ENCODE measurements around the gene ENDOG. TPM values are rescaled to one million over a fixed set of nuclear protein-coding genes. Genes with fewer than 3 reads are reported as not detected.

Gene ENDOG
- total RNA-seq, 3 donors from 2014 or later, result 25.6 to 39.7 (median 25.8) TPM

DNA sequence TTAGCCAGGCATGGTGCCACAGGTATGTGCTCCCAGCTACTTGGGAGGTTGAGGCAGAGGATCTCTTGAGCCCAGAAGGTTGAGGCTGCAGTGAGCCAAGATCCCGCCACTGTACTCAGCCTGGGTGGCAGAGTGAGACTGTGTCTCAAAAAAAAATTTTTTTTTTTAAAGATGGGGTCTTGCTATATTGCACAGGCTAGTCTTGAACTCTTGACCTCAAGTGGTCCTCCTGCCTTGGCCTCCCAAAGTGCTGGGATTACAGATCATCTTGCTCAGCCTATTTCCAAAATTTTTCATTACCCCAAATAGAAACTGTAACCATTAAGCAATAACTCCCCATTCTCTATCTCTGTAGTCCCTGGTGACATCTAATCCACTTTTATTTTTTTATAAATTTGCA, 35.6 kb upstream of the ENDOG start:
- Histone ChIP-seq H3K36me3 (no peaks in the 10 kb centered on the region), H3K4me3 (no peak overlapping the region), H3K9me3 (no peaks in the 10 kb centered on the region), H3K27me3 (no peaks in the 10 kb centered on the region), H3K27ac (no peak overlapping the region), H3K4me1 (no peaks in the 10 kb centered on the region)
- no peak for DNase-seq (ENCODE audit: low spot score in 2 of 2)
- intact Hi-C loops (cut with DNase I; ENCODE audit: low total_unique reads), result no loop called here
- TF ChIP-seq POLR2A (IDR thresholded peaks at IDR 0.05) (no peak), POLR2AphosphoS5 (IDR thresholded peaks at IDR 0.05) (no peak)
- TF ChIP-seq, protein P1, sequence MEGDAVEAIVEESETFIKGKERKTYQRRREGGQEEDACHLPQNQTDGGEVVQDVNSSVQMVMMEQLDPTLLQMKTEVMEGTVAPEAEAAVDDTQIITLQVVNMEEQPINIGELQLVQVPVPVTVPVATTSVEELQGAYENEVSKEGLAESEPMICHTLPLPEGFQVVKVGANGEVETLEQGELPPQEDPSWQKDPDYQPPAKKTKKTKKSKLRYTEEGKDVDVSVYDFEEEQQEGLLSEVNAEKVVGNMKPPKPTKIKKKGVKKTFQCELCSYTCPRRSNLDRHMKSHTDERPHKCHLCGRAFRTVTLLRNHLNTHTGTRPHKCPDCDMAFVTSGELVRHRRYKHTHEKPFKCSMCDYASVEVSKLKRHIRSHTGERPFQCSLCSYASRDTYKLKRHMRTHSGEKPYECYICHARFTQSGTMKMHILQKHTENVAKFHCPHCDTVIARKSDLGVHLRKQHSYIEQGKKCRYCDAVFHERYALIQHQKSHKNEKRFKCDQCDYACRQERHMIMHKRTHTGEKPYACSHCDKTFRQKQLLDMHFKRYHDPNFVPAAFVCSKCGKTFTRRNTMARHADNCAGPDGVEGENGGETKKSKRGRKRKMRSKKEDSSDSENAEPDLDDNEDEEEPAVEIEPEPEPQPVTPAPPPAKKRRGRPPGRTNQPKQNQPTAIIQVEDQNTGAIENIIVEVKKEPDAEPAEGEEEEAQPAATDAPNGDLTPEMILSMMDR (IDR thresholded peaks at IDR 0.05), result no peak

DNA sequence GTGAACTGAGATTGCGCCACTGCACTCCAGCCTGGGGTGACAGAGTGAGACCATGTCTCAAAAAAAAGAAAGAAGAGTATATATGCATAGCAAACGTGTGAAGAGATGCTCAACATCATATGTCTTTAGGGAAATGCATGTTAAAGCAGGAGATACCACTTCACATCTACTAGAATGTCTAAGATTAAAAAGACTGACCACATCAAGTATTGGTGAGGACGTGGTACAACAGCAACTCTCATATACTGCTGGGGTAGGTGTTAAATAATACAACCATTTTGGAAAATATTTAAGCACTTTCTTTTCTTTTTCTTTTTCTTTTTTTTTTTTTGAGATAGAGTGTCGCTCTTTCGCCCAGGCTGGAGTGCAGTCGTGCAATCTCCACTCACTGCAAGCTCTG, 32.9 kb upstream of the ENDOG start:
- no peaks in the 10 kb centered on the region for H3K36me3 ChIP-seq
- peaks cover 0 to 5% of the 10 kb centered on the region in 2 donors for H3K4me1 ChIP-seq
- H3K27me3 ChIP-seq, result no peaks in the 10 kb centered on the region
- TF ChIP-seq, protein P1 (IDR thresholded peaks at IDR 0.05), result no peak
- intact Hi-C loops (cut with DNase I; ENCODE audit: low total_unique reads), result no loop called here
- no peak overlapping the region for H3K27ac ChIP-seq
- no peak overlapping the region for H3K4me3 ChIP-seq
- H3K9me3 ChIP-seq, result no peaks in the 10 kb centered on the region
- no peak for DNase-seq (ENCODE audit: low spot score in 2 of 2)

DNA sequence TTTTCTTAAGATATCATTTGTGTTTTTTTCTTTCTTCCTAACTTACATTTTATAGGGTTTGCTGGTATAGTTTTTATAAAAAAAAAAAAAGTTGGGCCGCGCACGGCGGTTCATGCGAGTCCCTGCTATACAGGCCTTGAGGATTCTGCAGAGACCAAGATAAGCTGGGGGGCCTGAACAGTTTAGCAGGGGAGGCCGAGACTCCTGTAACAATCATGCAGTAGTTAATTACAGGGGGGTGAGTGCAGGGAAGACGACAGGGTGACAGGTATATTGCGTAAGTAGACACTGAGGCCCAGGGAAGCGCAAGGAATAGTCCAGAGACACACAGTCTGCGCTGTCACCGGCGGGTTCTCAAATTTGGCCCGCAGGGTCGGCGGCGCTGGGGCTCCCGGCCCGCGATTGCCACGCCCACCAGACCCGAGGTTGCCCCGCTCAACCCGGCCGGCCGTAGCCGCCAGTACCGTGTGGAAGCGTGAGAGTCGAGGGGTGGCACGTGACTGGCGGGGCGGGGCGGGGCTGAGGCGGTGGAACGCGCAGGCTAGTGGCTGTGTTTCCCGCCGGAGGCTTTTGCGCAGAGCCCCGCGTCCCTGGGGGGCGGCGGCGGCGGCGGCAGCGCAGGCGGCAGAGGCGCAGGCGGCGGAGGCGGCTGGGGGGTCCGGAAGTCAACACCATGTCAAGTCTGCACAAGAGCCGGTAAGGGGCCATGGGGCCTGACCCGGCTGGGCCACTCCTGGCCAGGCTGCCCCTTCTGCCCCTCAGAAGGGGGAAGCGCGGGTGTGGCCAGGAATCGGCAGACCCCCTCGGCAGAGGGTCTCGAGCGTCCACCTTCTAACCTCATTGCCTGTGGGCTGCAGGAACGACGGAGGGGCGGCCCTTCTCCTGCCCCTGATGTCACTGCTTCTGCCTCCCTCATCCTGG, 31.4 kb upstream of the ENDOG start, which contains the start of gene TBC1D13:
TSS of gene TBC1D13 (plus strand) at position 573 of the 921 bp plus-strand sequence. CDS start at position 674, 101 bp downstream.
- H3K27ac ChIP-seq, result peak within 1 kb of the TSS; percentile 88 to 90
- peak within 1 kb of the TSS; percentile 78 to 99 (median 98) for H3K4me3 ChIP-seq
- no peaks in the 10 kb centered on the region for H3K9me3 ChIP-seq
- H3K4me1 ChIP-seq, result peaks cover 0 to 5% of the 10 kb centered on the region in 2 donors
- DNase-seq (ENCODE audit: low spot score in 2 of 2), result peak; percentile 81 to 90
- H3K27me3 ChIP-seq, result no peaks in the 10 kb centered on the region
- intact Hi-C loops (cut with DNase I; ENCODE audit: low total_unique reads), result no loop called here
- peak; percentile 71 to 86 (median 77) for TF ChIP-seq POLR2AphosphoS5 (IDR thresholded peaks at IDR 0.05)
- TF ChIP-seq, protein P1 (IDR thresholded peaks at IDR 0.05), result no peak
- TF ChIP-seq POLR2A (IDR thresholded peaks at IDR 0.05), result peak; percentile 35
- no peaks in the 10 kb centered on the region for H3K36me3 ChIP-seq

DNA sequence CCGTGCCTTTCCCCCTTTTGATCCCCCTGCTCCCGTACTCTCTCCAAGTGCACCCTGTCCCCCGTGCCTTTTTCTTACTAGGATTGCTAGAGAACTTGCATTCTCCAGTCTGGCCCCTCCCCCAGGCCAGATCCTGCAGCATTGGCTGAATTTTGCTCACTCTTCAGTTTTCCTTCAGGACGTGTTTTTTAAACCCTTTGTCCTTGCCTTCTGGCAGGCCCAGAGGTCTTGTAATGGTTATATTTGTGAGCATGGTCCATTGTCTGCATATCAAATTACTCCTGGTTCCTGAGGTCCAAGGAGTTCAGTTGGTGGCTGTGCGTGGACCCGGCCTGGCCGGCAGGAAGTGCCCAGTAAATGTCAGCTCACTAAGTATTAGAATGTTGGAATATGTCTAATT, 30.6 kb upstream of the ENDOG start:
- no peaks in the 10 kb centered on the region for H3K36me3 ChIP-seq
- no peak for DNase-seq (ENCODE audit: low spot score in 2 of 2)
- peak overlapping the region; percentile 88 to 90 for H3K27ac ChIP-seq
- intact Hi-C loops (cut with DNase I; ENCODE audit: low total_unique reads), result no loop called here
- no peaks in the 10 kb centered on the region for H3K9me3 ChIP-seq
- TF ChIP-seq, protein P1 (IDR thresholded peaks at IDR 0.05), result no peak
- TF ChIP-seq POLR2A (IDR thresholded peaks at IDR 0.05) (no peak), POLR2AphosphoS5 (IDR thresholded peaks at IDR 0.05) (no peak)
- peaks cover 0 to 5% of the 10 kb centered on the region in 2 donors for H3K4me1 ChIP-seq
- no peaks in the 10 kb centered on the region for H3K27me3 ChIP-seq
- H3K4me3 ChIP-seq, result peak overlapping the region; percentile 78 to 99 (median 98)

DNA sequence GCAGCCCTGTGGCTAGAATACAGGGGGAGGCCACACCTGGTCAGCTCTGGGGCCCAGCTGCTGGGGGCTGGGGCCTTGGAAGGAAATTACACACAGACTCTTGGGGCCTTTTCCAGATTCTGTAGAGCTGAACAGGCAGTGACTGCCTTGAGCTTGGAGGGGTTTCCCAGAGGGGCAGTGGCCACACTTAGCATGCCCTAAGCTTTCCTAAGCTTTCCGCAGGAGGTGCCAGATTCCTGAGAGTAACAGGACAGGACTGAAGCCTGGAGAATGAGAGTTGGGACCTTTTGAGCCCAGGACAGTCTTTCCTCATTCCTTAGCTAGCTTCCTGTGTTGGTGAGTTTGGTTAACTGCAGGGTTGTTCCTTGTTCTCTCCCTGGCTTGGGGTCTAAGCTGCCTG, 29.9 kb upstream of the ENDOG start:
- intact Hi-C loops (cut with DNase I; ENCODE audit: low total_unique reads), result no loop called here
- Histone ChIP-seq H3K9me3 (no peaks in the 10 kb centered on the region), H3K36me3 (no peaks in the 10 kb centered on the region), H3K27ac (no peak overlapping the region), H3K27me3 (no peaks in the 10 kb centered on the region), H3K4me1 (peaks cover 0 to 5% of the 10 kb centered on the region in 2 donors), H3K4me3 (peak overlapping the region in 2 of 3 donors; percentile 78 to 98)
- DNase-seq (ENCODE audit: low spot score in 2 of 2), result no peak
- no peak for TF ChIP-seq POLR2A (IDR thresholded peaks at IDR 0.05)
- TF ChIP-seq POLR2AphosphoS5 (IDR thresholded peaks at IDR 0.05), result no peak
- TF ChIP-seq, protein P1 (IDR thresholded peaks at IDR 0.05), result no peak

Measured in breast epithelium (tissue), 4 donors.